Esophagus muscularis mucosa (tissue), 3 donors: ENCODE results near the gene QSOX2.

Experiments
- CTCF ChIP-seq, 3 experiments: fragments of 200-600 bp in 2 of 3; fragments of 450-650 bp in 1 of 3; sonication (generic) in 2 of 3; IDR thresholded peaks; one replicate each; pipeline ENCODE4 v1.5.1; 2017 to 2019; ENCODE audit warnings: antibody characterized with exemption in 3 of 3, mild to moderate bottlenecking in 2 of 3, moderate library complexity in 1 of 3
- POLR2A ChIP-seq: fragments of 450-650 bp; IDR thresholded peaks from one replicate; pipeline ENCODE4 v1.6.1; 2017; ENCODE audit warnings: antibody characterized with exemption, moderate library complexity, mild to moderate bottlenecking, low read depth

- TF ChIP-seq POLR2A: no peak
- TF ChIP-seq CTCF (IDR thresholded peaks at IDR 0.05): no peak
Observed at GRCh38 chr9:136284951-136285350, 39.3 kb upstream of the QSOX2 start.
